Measurements from ENCODE around the gene RCN1. TPM values are rescaled to one million over a fixed set of nuclear protein-coding genes. Genes with fewer than 3 reads are reported as not detected.

Gene RCN1
- 173 to 196 TPM (median 184 TPM) in 5 replicates for total RNA-seq (2022; extraction: Qiagen RNA extraction)

GRCh38 chr11:32090545-32091370 is at the start of gene RCN1:
Gene RCN1 (plus strand): TSS chr11:32091074. CDS start chr11:32091197, 123 bp downstream.

Measured in A549 treated with dexamethasone at 1 μM for 4 hours (cell line).